HG02943 (cell line): ENCODE results near the gene GPC6.
"Not testable (repeated sequence)": the region's sequence is repeated elsewhere in the genome, so short reads cannot be mapped to it uniquely, and the experiment has no call there.

ENCODE experiments used
- ATAC-seq: cut with Tn5 transposase; IDR thresholded peaks from one replicate; pipeline ENCODE4 v1.9.1; 2021; ENCODE audit warnings: mild to moderate bottlenecking, low read depth, moderate library complexity; ENCODE audit not compliant: unreplicated experiment

GPC6 gene

DNA sequence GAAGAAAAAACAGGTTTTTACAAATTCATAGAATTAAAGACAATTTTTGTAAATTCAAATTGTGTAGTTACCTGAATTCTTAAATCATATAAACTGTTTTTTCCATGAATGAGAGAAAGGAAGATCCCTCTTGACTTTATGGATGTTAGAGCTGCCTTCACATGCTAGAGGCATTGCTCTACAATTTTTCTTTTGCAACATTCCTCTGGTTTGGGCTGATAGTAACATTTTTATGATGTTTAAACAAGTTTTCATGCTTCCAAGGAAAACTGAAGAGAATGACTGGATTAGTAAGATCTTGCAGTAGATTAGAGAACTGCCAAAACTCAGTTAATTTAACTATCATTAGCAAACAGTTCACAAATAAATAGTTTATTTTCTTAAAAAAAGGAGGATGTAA is 250.6 kb downstream of the GPC6 start:
- ATAC-seq, result no peak

DNA sequence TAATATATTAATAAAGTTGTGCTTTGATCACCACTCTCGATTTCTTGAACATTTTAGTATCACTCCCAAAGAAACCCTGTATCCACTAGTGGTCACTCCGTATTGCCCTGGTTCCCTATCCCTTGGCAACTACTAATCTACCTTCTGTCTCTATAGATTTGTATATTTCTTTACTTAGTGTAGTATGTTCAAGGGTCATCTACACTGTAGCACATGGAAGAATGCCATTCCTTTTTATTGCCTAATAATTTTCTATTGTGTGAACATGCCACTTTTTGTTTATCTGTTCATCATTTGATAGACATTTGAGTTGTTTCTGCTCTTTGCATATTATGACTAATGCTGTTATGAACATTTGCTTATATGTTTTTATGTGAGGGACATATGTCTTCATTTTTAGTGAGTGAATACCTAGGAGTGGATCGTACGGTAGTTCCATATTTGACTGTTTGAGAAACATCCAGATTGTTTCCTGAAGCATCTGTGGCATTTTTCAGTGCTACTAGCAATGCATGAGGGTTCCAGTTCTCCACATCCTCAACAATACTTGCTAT is 254.0 kb downstream of the GPC6 start:
- ATAC-seq, result no peak

DNA sequence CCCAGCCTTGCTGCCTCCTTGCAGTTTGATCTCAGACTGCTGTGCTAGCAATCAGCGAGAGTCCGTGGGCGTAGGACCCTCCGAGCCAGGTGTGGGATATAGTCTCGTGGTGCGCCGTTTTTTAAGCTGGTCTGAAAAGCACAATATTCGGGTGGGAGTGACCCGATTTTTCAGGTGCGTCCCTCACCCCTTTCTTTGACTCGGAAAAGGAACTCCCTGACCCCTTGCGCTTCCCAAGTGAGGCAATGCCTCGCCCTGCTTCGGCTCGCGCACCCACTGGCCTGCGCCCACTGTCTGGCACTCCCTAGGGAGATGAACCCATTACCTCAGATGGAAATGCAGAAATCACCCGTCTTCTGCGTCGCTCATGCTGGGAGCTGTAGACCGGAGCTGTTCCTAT is 269.5 kb downstream of the GPC6 start:
- not testable (repeated sequence) for ATAC-seq

DNA sequence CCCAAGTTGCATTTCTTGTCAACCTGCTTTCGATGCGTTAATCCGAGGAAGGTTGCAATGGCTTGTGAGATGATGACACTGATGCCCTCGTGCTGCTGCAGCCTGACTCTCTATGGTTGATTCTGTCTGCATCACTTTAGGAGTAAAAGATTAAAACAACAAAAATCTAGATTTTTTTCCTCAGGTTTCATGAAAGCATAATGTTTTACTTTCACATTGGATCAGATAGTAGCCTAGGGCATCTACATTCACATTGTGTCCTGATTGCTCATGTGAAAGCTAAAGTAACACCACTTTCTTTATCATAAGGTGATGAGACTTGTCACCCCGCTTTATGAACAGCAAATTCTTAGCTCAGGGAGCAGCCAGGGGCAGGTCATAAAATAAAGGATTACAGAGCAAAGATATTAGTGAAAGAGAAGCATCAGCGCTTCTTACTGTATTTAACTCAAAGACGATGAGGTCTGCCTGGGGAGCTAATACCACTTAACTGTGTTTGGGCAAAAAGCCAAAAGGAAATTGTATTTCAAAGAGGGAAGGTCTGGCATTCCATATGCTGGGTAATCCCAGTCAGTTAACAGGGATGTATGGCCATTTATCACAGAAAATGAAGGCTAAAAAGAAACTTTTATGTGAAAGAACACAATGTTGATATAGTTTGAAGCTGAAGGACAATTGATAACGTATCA is 270.5 kb downstream of the GPC6 start:
- no peak for ATAC-seq

DNA sequence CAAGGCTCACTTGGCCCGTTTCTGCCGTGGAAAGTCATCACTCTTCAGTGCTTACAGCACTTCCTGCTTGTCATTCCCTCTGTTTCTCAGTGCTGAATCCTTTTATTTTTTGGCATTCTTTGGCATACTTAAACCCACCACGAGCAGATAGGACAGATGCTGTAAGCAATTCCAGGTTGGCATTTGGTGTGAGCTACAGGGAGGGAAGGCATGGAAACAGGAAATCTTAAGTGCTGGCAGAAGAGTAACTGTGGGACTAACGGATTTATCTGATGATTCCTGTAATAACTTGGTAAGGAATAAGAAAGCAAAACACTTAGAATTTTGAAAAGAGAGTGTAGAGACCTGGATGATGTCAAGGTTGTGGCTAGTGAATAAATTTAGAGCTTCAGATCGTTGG is 273.4 kb downstream of the GPC6 start:
- no peak for ATAC-seq

- no peak for ATAC-seq
Observed at GRCh38 chr13:93502071-93502470, 275.5 kb downstream of the GPC6 start.

DNA sequence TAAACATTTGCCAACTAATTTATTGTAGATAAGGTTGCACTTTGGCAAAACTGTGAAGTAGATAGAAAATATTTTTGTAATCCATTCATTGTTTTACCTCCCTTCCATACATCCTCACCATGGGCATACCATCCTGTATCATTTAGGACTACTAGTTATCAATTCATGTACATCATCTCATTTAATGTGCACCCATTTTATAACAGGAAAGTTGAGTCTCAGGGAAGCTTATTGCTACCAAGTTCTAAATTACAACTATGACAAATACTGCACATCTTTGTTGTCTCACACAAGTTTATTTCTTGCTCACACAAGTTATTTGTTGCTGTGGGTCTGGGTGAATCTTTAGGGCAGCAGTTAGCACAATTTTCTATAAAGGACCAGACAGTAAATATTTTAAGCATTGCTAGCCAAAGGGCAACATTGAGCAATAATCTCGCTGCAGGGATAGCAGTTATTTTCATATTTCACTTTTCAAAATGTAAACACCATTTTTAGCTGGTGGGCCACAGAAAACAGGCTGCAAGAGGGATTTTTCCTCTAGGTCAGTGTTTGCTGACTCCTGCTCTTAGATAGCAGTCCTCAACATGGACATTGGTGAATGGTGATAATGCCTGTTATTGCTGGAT is 276.5 kb downstream of the GPC6 start:
- no peak for ATAC-seq

GRCh38 chr13:93505104-93505952 is 278.7 kb downstream of the GPC6 start:
- ATAC-seq, result no peak

DNA sequence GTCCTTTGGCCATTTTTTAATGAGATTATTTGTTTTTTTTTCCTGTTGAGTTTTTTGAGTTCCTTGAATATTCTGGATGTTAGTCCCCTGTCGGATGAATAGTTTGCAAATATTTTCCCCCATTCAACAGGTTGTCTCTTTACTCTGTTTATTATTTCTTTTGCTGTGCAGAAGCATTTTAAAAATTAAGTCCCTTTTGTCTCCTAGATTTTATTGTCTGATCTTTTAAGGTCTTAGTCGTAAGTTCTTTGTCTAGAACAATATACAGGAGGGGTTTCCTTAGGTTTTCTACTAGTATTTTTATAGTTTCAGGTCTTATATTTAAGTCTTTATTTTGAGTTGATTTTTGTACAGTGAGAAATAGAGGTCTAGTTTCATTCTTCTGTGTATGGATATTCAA is 284.4 kb downstream of the GPC6 start:
- no peak for ATAC-seq

DNA sequence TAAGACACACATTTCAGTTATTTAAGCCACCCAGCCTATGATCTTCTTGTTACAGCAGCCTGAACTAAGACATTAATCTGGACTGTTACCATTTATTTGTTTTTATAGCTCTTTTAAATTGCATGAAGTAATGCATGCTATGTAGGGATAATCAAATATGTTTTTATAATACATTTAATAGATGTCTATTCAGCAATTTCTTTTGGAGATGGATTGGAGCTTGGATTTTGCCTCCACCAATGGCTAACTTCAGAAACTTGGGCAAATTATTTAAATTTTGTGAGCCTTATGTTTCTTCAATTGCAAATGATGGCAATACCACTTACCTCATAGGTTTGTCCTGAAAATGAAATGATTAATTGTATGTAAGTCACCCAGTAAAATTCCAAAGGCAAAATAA is 288.7 kb downstream of the GPC6 start:
- ATAC-seq, result no peak

- no peak for ATAC-seq
Observed at GRCh38 chr13:93517658-93518057, 291.1 kb downstream of the GPC6 start.

GRCh38 chr13:93521307-93521706 is 294.7 kb downstream of the GPC6 start:
- no peak for ATAC-seq

GRCh38 chr13:93522501-93522900 is 295.9 kb downstream of the GPC6 start:
- ATAC-seq, result no peak

GRCh38 chr13:93525087-93525486 is 298.5 kb downstream of the GPC6 start:
- ATAC-seq, result no peak

GRCh38 chr13:93527748-93528297 is 301.2 kb downstream of the GPC6 start:
- ATAC-seq, result no peak

GRCh38 chr13:93529961-93530360 is 303.4 kb downstream of the GPC6 start:
- no peak for ATAC-seq

- no peak for ATAC-seq
Observed at GRCh38 chr13:93534181-93534700, 307.6 kb downstream of the GPC6 start.

GRCh38 chr13:93535251-93535650 is 308.6 kb downstream of the GPC6 start:
- ATAC-seq, result no peak

DNA sequence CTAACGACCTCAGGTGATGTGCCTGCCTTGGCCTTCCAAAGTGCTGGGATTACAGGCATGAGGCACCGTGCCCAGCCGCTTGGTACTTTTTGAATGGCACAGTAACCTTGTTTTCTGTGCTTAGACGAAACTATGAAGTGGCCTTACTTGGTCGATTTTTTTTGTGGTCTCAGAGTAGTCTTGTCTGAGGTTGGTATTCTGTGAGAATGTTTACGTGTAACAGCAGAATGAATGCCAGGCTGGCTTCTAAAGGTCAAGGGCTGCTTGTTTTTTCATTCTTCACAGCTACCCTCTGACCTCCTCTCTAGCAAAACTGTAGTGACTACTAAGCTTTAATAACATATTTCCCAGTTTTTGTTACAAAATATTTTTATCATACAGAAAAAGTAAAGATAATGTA is 313.3 kb downstream of the GPC6 start:
- no peak for ATAC-seq

- ATAC-seq, result no peak
Observed at GRCh38 chr13:93547886-93548285, 321.3 kb downstream of the GPC6 start.
